Occipital lobe (tissue), 2 donors: Measurements from ENCODE around the gene NKG7. TPM values are rescaled to one million over a fixed set of nuclear protein-coding genes. Genes with fewer than 3 reads are reported as not detected.

ENCODE experiments used
- DNase-seq: peaks from one replicate; lab custom pipeline; 2025; lab: John Stamatoyannopoulos, UW
- total RNA-seq: library from RNA; depleted of rRNA; stranded (reverse); fragments of >200 nt; gene quantifications from one replicate; pipeline ENCODE4 v1.2.3, GENCODE V29; 2014

Gene NKG7
- total RNA-seq, 1 donor from 2014 or later, result not detected

DNA sequence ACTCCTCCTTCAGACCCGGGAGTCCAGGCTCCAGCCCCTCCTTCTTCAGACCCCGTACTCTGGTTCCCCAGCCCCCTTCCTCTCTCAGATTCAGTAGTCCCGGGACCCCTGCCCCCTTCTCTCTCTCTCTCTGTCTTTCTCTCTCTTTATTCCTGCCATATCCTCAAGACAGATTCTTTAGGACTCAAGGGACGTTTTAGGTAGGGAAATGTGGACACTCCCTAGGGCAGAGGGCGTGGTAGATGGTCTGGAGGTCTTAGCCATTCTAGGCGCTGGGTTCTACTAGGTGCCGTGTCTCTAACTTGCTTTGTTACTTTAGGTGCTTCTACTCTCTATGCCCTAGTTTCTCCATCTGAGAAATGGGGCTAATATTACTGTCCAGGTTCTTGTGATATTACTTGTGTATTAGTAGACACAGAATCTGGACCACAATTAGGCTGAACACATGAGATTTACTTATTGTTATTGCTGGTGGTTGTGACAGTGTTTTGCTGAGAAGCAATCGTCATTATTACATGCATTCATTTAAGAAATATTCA is 18.7 kb upstream of the NKG7 start:
- DNase-seq, result no peak

- no peak for DNase-seq
Observed at GRCh38 chr19:51389143-51389542, 16.7 kb upstream of the NKG7 start.

DNA sequence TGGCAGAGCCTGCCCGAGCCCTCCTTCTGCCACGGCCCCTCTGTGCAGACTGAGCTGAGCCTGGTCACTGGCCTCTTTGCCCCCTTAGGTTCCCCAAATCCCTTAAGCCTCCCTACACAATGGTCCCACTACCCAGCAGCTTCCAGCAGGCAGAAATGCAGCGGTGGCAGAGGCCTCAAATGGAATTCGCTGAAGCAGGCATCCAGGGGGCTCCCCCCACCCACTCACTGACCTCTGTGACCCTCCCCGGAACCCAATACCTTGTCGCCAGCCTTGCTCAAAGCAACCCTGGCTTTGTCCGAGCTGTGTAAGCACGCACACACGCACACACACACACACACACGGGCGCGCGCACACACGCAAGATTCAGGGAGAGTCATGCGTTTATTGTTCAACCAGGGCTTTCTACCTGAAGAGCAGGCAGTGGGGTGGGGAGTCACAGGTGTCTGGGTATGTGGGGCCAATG is 15.5 kb upstream of the NKG7 start, which contains the start of gene LIM2:
Gene LIM2, minus strand, starts transcription at position 51 of the 466 bp plus-strand sequence. CDS start 531 bp downstream, outside the sequence.
- no peak for DNase-seq

DNA sequence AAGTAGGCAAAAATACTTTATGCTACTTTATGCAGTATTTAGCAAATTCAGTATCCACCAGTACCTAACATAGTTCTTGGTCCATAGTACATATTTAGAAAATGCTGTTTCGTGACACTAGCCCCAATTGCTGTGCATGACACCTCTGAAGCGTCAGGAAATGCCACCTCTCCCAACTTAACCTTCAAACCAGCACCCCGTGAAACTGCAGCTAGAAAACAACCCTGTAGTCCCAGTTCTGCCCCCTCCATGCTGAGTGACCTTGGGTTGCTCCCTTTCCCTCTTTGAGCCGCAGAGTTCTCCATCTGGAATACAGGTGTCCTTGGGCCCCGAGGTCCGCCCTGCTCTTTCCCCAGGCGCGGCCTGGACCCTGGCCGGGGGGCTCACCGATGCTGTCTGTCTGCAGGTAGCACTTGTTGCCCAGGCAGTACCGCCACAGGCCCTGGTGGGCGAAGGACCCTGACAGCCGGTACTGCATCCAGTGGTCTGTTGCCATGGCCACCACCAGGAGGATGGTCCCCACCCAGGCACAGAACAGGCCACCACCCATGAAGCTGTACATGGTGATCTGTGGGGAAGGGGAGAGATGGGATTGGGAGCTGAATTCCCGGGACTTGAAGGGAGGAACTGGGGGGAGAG is 14.5 kb upstream of the NKG7 start:
- no peak for DNase-seq

GRCh38 chr19:51382004-51382403 is 9.6 kb upstream of the NKG7 start:
- DNase-seq, result no peak

DNA sequence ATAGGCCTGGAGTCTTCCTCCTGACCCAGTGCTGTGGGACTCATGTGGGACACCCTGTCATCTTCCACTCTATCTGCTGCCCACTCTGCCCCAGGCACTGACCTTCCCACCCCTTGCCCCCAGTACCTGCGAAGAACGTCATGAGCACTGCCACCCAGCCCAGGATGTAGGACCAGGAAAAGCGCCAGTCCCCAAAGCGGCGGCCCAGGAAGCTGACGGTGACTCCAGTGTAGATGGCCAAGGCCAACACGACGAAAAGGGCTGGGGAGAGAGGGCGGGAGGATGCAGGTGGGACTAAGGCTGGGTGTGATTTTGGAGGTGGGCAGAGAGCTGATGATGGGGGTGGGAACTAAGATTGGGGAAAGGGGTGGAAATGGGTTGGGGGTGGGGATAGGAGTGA is 7.9 kb upstream of the NKG7 start:
- no peak for DNase-seq

GRCh38 chr19:51377422-51377821 is 5.0 kb upstream of the NKG7 start:
- DNase-seq, result no peak

DNA sequence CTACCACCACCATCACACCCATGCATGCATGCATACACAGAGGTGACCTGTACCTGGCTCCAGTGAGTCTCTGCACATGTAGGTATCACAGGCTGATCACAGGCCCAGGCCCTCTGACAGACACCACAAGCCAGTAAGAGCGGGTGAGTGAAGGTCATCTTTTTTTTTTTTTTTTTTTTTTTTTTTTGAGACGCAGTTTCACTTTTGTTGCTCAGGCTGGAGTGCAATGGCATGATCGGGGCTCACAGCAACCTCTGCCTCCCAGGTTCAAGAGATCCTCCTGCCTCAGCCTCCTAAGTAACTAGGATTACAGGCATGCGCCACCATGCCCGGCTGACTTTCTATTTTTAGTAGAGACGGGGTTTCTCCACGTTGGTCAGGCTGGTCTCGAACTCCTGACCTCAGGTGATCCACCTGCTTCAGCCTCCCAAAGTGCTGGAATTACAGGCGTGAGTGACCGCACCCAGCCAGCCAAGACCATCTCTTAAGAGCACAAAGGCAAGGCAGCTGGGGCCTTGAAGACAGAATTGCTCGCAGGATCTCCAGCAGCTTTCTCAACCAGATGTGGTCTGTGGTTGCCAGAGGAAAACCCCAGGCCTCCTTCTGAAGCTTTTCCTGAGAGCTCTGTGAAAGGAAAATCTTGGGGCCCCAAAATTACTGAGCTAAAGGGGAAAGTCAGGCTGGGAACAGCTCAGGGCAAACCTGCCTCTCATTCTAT is 3.2 kb upstream of the NKG7 start:
- no peak for DNase-seq

- no peak for DNase-seq
Observed at GRCh38 chr19:51372021-51372648, 319 bp downstream of the NKG7 start.

DNA sequence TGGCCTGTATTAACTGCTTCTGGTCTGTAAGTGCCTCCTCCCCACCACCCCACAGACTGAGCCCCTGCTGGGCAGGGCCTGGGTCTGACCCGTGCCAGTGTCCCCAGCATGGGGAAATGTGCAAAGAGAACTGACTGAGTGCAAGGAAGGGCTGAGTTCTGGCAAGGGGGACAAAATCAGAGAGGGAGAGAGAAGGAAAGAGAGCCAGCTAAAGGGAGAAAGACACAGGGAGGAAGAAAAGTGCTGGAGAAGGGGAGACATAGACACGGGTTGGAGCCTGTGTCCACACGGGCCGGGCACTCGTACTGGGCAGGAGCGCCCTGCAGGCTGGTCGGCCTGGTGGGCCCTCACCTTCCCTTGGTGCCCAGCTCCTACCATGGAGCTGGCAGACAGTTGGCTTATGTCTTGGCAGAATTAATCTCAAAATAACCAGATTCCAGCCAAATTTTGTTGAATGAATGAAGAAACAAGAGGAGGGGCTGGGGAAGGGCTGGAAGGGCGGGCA is 1.2 kb downstream of the NKG7 start:
- DNase-seq, result no peak

- DNase-seq, result no peak
Observed at GRCh38 chr19:51370230-51370629, 2.2 kb downstream of the NKG7 start.

GRCh38 chr19:51368366-51369282 is 3.8 kb downstream of the NKG7 start, which contains the start of gene CLDND2:
Gene CLDND2 (minus strand): TSS chr19:51369003. CDS start chr19:51368577, 426 bp downstream.
- DNase-seq, result no peak

DNA sequence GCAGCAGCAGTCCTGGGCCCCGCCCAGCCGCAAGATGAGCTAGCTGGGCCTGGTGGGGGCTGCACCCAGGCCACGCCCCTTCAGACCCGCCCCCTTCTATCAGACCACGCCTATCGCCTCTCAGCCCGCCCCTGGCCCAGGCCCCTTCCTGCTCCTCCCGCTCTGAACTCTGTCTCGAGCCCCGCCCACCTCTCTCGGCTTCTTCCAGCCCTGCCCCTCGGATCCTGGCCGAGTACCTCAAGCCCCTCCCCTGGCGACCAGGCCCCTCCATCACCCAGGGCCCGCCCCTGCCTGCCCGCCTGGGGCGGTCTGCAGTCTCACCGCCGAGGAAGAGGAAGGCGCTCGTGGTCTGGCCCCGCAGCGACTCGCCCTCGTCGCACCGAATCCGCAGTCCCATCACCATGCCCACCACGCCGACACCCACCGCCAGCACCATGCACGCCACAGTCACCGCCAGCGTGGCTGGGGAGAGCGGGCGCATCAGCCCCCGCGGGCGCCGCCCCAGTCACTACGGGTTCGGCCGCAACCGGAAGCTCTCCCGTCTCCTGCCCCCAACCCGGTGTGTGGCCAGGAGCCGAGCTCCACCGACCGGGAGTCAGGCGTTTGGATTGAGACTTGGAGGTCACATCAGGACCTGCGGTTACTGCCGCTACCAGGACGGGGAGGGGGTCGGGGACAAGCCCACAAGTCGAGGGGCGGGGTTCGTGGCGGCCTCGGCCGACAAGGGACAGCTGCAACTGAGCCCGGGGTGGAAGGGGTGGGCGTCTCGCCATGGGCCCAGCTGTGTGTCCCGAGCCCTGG is 4.7 kb downstream of the NKG7 start:
- DNase-seq, result peak; percentile 98

GRCh38 chr19:51367255-51367564 is 5.2 kb downstream of the NKG7 start:
- DNase-seq, result no peak

DNA sequence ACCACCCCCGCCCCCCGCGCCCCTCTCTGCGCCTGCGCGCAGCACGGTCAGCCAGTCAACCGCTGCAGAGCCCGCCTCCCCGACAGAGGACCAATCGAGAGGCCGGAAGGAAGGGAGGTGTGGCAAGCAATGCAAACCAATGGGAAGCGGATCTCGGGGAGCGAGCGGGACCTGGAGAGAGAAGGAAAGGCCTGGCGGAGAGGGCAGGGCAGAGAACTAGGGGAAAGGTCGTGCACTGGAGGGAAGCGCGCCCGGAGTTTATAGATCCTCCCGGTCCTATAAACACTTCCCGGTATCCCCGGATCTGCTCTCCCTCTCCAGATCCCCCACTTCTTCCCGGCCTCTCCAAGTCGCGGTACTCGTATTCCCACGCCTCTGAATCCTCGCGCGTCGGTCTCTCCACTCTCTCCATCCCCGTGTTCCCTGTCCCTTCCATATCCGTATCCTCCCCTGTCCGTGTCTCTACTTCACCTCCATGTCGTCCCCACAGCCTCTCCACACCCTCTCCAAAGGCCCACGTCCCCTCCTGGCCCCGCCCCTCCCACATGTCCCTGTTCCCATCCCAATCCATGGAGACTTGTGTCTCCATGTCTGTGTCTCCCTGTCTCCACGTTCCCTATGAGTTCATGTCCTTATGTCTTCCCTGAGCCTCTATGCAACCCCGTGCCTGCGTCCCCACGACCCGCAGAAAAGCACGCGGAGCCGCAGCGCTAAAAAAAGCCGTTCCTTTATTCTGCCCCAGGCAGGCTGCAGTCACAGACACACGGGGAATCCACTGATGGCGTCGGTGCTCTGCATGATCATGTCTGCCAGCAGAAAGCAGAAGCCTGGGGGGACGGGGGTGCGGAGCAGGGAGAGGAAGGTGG is 5.8 kb downstream of the NKG7 start:
- DNase-seq, result peak; percentile 98

GRCh38 chr19:51365965-51366388 is 6.5 kb downstream of the NKG7 start, which contains the start of gene ETFB:
Gene ETFB (minus strand): TSS chr19:51366388. CDS start chr19:51366326, 62 bp downstream.
- no peak for DNase-seq

- no peak for DNase-seq
Observed at GRCh38 chr19:51365211-51365964, 7.1 kb downstream of the NKG7 start.
